Body of pancreas (tissue), 4 donors: ENCODE measurements around the gene ADCY9. TPM values are rescaled to one million over a fixed set of nuclear protein-coding genes. Genes with fewer than 3 reads are reported as not detected.

Experiments
- ATAC-seq: fragments of 150-250 bp; one replicate; pipeline ENCODE4 v1.9.1; 2016
- DNase-seq, 4 donors: peaks; one replicate each; pipeline ENCODE4 v3.0.0-alpha.2; 2019
- H3K27ac ChIP-seq, 4 donors: fragments of 200-600 bp; sonication (generic); 1 replicate in 3 of 4; 2 replicates in 1 of 4; pipeline versions ENCODE4 v1.5.1 to v1.6.1; 2016 to 2019; ENCODE audit warnings: mild to moderate bottlenecking in 1 of 4, mixed read lengths in 1 of 4, moderate library complexity in 1 of 4
- H3K27me3 ChIP-seq, 2 donors: fragments of 200-600 bp; sonication (generic); one replicate each; pipeline ENCODE4 v1.6.0; 2016; ENCODE audit warnings: mild to moderate bottlenecking in 1 of 2
- H3K36me3 ChIP-seq, 2 donors: fragments of 200-600 bp; sonication (generic); replicated peaks in 1 of 2; 2 replicates each; pipeline ENCODE4 v1.5.1; 2016; ENCODE audit warnings: low read depth in 2 of 2; ENCODE audit not compliant: insufficient read depth in 1 of 2
- H3K4me1 ChIP-seq: fragments of 200-600 bp; sonication (generic); one replicate; pipeline ENCODE4 v1.6.0; 2016
- H3K4me3 ChIP-seq, 2 donors: fragments of 200-600 bp; sonication (generic); 1 replicate in 1 of 2; 2 replicates in 1 of 2; pipeline ENCODE4 v1.5.1; 2016 to 2019
- H3K9me3 ChIP-seq, 3 donors: fragments of 200-600 bp; sonication (generic); 1 replicate in 2 of 3; 2 replicates in 1 of 3; pipeline ENCODE4 v1.5.1; 2016
- CTCF ChIP-seq, 7 experiments: fragments of 450-650 bp in 4 of 7; fragments of 200-600 bp in 3 of 7; sonication (generic) in 3 of 7; IDR thresholded peaks; one replicate each; pipeline ENCODE4 v1.5.1; 2016 to 2019; ENCODE audit warnings: antibody characterized with exemption in 7 of 7
- POLR2A ChIP-seq, 3 donors: fragments of 450-650 bp; IDR thresholded peaks; one replicate each; pipeline ENCODE4 v1.6.1; 2016; ENCODE audit warnings: antibody characterized with exemption in 3 of 3, mild to moderate bottlenecking in 2 of 3
- WGBS, 2 donors: methylation state at CpG; one replicate each; pipeline ENCODE4 v1.1.5; 2017; 5-methylcytosine and 5-hydroxymethylcytosine counted together
- intact Hi-C: fragments of 100-400 bp; cut with DNase I; formaldehyde crosslinking; loops from one replicate; pipeline ENCODE4 v1.15.1; 2023
- total RNA-seq, 2 donors: library from RNA; depleted of rRNA; stranded (reverse); fragments of >200 nt; gene quantifications; one replicate each; pipeline ENCODE4 v1.1.0, GENCODE V29; 2016

ADCY9 gene
- total RNA-seq, 2 donors from 2014 or later, result 22.4 to 29.1 TPM

- Histone ChIP-seq H3K4me3 (no peak overlapping the region), H3K27ac (peak overlapping the region in 2 of 4 donors; percentile 30 to 42), H3K36me3 (no peaks in the 10 kb centered on the region), H3K27me3 (no peaks in the 10 kb centered on the region), H3K9me3 (no peaks in the 10 kb centered on the region), H3K4me1 (peaks cover 40% of the 10 kb centered on the region)
- intact Hi-C loops, result no loop called here
- DNase-seq, result no peak
- TF ChIP-seq CTCF (IDR thresholded peaks at IDR 0.05), result no peak
- TF ChIP-seq POLR2A (IDR thresholded peaks at IDR 0.05), result no peak
- 67 to 74% methylated on average over 4 of the region's 4 CpGs for WGBS, 2 donors
- ATAC-seq, result no peak
These were observed 9.7 kb downstream of the ADCY9 start for GRCh38 chr16:4106516-4106915.

- Histone ChIP-seq H3K36me3 (no peaks in the 10 kb centered on the region), H3K9me3 (no peaks in the 10 kb centered on the region), H3K27me3 (no peaks in the 10 kb centered on the region), H3K4me3 (no peak overlapping the region), H3K4me1 (peaks cover 40% of the 10 kb centered on the region), H3K27ac (peak overlapping the region in 2 of 4 donors; percentile 30 to 42)
- TF ChIP-seq POLR2A (IDR thresholded peaks at IDR 0.05) (no peak), CTCF (IDR thresholded peaks at IDR 0.05) (no peak)
- DNase-seq, result no peak
- 98% methylated on average over 5 of the region's 5 CpGs for WGBS, 2 donors
- intact Hi-C loops, result no loop called here
- ATAC-seq, result no peak
These were observed 10.4 kb downstream of the ADCY9 start for GRCh38 chr16:4105848-4106247.

GRCh38 chr16:4103745-4104144 is 12.5 kb downstream of the ADCY9 start:
- DNase-seq (no peak), ATAC-seq (no peak)
- TF ChIP-seq POLR2A (IDR thresholded peaks at IDR 0.05) (no peak), CTCF (IDR thresholded peaks at IDR 0.05) (no peak)
- no peak overlapping the region for H3K27ac ChIP-seq
- H3K4me1 ChIP-seq, result peaks cover 23% of the 10 kb centered on the region
- H3K27me3 ChIP-seq, result no peaks in the 10 kb centered on the region
- intact Hi-C loops, result no loop called here
- H3K9me3 ChIP-seq, result no peaks in the 10 kb centered on the region
- H3K4me3 ChIP-seq, result no peak overlapping the region
- WGBS, 2 donors, result 93 to 94% methylated on average over 15 of the region's 15 CpGs
- H3K36me3 ChIP-seq, result no peaks in the 10 kb centered on the region

GRCh38 chr16:4101421-4102219 is 14.6 kb downstream of the ADCY9 start:
- peak overlapping the region in 3 of 4 donors; percentile 1 to 60 (median 54) for H3K27ac ChIP-seq

More at GRCh38 chr16:4101421-4102219, 14.6 kb downstream of the ADCY9 start:
- H3K4me1 ChIP-seq, result peaks cover 41% of the 10 kb centered on the region
- no peaks in the 10 kb centered on the region for H3K27me3 ChIP-seq
- intact Hi-C loops, result no loop called here
- H3K9me3 ChIP-seq, result no peaks in the 10 kb centered on the region
- no peak for TF ChIP-seq POLR2A (IDR thresholded peaks at IDR 0.05)
- no peak for TF ChIP-seq CTCF (IDR thresholded peaks at IDR 0.05)
- DNase-seq (peak in 3 of 4 donors; percentile 36 to 58 (median 54)), ATAC-seq (peak; percentile 39)
- WGBS, 2 donors, result 27 to 28% methylated on average over 20 of the region's 20 CpGs
- H3K36me3 ChIP-seq, result no peaks in the 10 kb centered on the region
- H3K4me3 ChIP-seq, result no peak overlapping the region
